Smooth muscle cell of bladder (primary cell): ENCODE measurements around the gene NTN4. TPM values are rescaled to one million over a fixed set of nuclear protein-coding genes. Genes with fewer than 3 reads are reported as not detected.

Source experiments
- total RNA-seq: library from RNA; depleted of rRNA; stranded (reverse); fragments of >200 nt; gene quantifications from 2 replicates; pipeline ENCODE4 v1.2.3, GENCODE V29; 2014

NTN4 gene
- 47.8 and 76.1 TPM in 2 replicates for total RNA-seq

DNA sequence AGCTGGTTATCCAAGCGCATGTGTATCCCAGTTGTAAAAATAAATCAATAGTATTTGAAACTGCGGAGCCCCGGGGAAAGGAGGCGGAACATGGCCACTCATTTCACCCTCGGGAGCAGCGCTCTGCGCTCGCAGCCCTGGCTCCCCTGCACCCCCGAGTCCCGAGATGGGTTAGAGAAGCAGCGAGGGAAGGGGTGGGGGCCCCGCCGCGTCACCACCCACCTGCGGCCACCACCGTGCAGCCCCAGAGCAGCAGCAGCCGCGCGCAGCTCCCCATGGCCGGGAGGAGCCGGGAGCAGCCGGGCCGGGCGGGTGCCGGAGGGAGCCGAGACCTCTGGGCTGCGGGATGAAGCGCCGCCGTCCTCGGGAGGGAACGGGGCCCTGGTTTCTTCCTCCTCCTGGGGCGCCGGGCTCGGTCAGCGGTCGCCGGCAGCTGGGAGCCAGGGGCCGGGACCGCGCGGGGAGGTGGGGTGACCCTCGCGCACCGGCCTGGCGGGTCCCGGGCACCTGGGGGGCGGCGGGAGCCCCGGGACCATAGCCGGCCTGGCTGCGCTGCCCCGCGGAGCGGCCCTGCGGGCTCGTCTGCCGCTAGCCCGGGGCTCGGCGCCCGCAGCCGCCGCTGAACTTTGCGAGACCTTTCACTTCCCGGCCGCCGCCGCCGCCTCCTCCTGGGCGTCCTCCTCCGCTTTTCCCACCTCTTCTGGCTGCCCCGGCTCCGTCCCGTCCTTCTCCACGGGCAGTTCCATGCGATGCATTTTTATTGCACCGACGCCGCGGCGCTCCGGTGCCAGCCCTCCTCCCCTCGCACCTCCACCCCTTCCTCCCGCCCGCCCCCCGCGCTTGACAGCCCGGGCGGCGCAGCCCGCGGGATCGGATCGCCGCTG lies at the start of gene NTN4:
NTN4 (minus strand) TSS at position 732 of the 884 bp plus-strand sequence; CDS start at position 277, 455 bp downstream.

Other genes with a start within 250 kb of the NTN4 start
- gene USP44, start 239.3 kb downstream of the NTN4 start, total RNA-seq: 6.0 and 13.8 TPM in 2 replicates
- gene SNRPF, start 68.2 kb upstream of the NTN4 start, total RNA-seq: 16.6 and 17.7 TPM in 2 replicates
- not detected in 2 replicates for gene CCDC38, start 151.8 kb upstream of the NTN4 start, total RNA-seq
- 0.14 and 0.37 TPM in 2 replicates for gene AMDHD1, start 152.6 kb upstream of the NTN4 start, total RNA-seq
- gene HAL, start 205.6 kb upstream of the NTN4 start, total RNA-seq: under 0.01 and 0.14 TPM in 2 replicates
- 79.5 and 90.7 TPM in 2 replicates for gene LTA4H, start 244.8 kb upstream of the NTN4 start, total RNA-seq